HFFc6 (cell line): ENCODE data around the gene ACAN. TPM values are rescaled to one million over a fixed set of nuclear protein-coding genes. Genes with fewer than 3 reads are reported as not detected.
"Not testable (repeated sequence)": the region's sequence is repeated elsewhere in the genome, so short reads cannot be mapped to it uniquely, and the experiment has no call there.

Experiments used
- DNase-seq: peaks from one replicate; pipeline ENCODE4 v3.0.0-alpha.2; 2018
- H3K27ac Mint-ChIP-seq: 2 replicates; pipeline ENCODE4 v1.8.0; 2020; ENCODE audit warnings: mild to moderate bottlenecking, mixed read lengths
- H3K27me3 Mint-ChIP-seq: 2 replicates; pipeline ENCODE4 v1.8.0; 2021; ENCODE audit warnings: mild to moderate bottlenecking, moderate library complexity, mixed read lengths; ENCODE audit not compliant: insufficient read depth
- H3K36me3 Mint-ChIP-seq: 2 replicates; pipeline ENCODE4 v1.8.0; 2021; ENCODE audit warnings: low read depth, mixed read lengths
- H3K4me1 Mint-ChIP-seq: 2 replicates; pipeline ENCODE4 v1.8.0; 2020; ENCODE audit warnings: low read depth, mixed read lengths
- H3K4me3 Mint-ChIP-seq: 2 replicates; pipeline ENCODE4 v1.8.0; 2020; ENCODE audit warnings: mild to moderate bottlenecking, moderate library complexity, mixed read lengths
- H3K9me3 Mint-ChIP-seq: 2 replicates; pipeline ENCODE4 v1.8.0; 2020; ENCODE audit warnings: mild to moderate bottlenecking, mixed read lengths
- CTCF ChIP-seq: fragments of 200-600 bp; sonication (generic); IDR thresholded peaks from 2 replicates; pipeline ENCODE4 v1.5.0; 2021; ENCODE audit warnings: antibody characterized with exemption, mild to moderate bottlenecking
- total RNA-seq, 6 experiments: library from RNA; stranded (reverse); fragmentation: NEBNext Ultra II Directional; extraction: Animal tissue kit (Norgen Biotek cat#: 25700); gene quantifications; 2 replicates in 1 of 6; 3 replicates in 5 of 6; pipeline ENCODE4 v1.2.3, GENCODE V29; 2021

ACAN gene
- total RNA-seq, 6 experiments from 2014 or later: 0.02 to 0.14 (median 0.10) TPM; not detected in 3

- Mint-ChIP-seq H3K4me3 (peak overlapping the region; percentile 77), H3K36me3 (no peaks in the 10 kb centered on the region), H3K27ac (peak overlapping the region; percentile 95), H3K27me3 (no peaks in the 10 kb centered on the region), H3K4me1 (peaks cover 51% of the 10 kb centered on the region), H3K9me3 (no peaks in the 10 kb centered on the region)
- TF ChIP-seq CTCF: peak; percentile 26; the same call in 1 of the 2 replicates
- peak; percentile 99 for DNase-seq
These were observed 115.5 kb downstream of the ACAN start for GRCh38 chr15:88918738-88919137.

GRCh38 chr15:88920186-88920891 lies 117.1 kb downstream of the ACAN start:
- TF ChIP-seq CTCF: no peak
- H3K9me3 Mint-ChIP-seq: no peaks in the 10 kb centered on the region
- H3K36me3 Mint-ChIP-seq: no peaks in the 10 kb centered on the region
- peak overlapping the region; percentile 72 for H3K4me3 Mint-ChIP-seq
- H3K27ac Mint-ChIP-seq: peak overlapping the region; percentile 94
- H3K27me3 Mint-ChIP-seq: no peaks in the 10 kb centered on the region
- peak; percentile 64 for DNase-seq
- H3K4me1 Mint-ChIP-seq: peaks cover 50% of the 10 kb centered on the region

- H3K4me1 Mint-ChIP-seq: peaks cover 50% of the 10 kb centered on the region
- H3K9me3 Mint-ChIP-seq, H3K36me3 Mint-ChIP-seq, H3K27me3 Mint-ChIP-seq: not testable (repeated sequence)
- peak overlapping the region; percentile 94 for H3K27ac Mint-ChIP-seq
- peak overlapping the region; percentile 72 for H3K4me3 Mint-ChIP-seq
- DNase-seq: peak; percentile 90
These were observed 117.7 kb downstream of the ACAN start for GRCh38 chr15:88920892-88921435.

Other genes with a start within 250 kb of the ACAN start
- gene AEN, start 182.1 kb upstream of the ACAN start, total RNA-seq: 10 to 100 TPM; 65.4 to 73.4 (median 67.8) TPM
- 1 to 10 TPM in 1 of 6 experiments, under 1 TPM in 5; 0.47 to 1.5 (median 0.76) TPM for gene ISG20, start 164.4 kb upstream of the ACAN start, total RNA-seq
- gene HAPLN3, start 92.1 kb downstream of the ACAN start, total RNA-seq: 10 to 100 TPM in 5 of 6 experiments, 1 to 10 TPM in 1; 7.8 to 17.1 (median 16.5) TPM
- 100 to 1,000 TPM; 769 to 963 (median 885) TPM for gene MFGE8, start 109.9 kb downstream of the ACAN start, total RNA-seq